GM21390 (cell line): ENCODE results near the gene SAMD11.

Source experiments
- ATAC-seq: cut with Tn5 transposase; IDR thresholded peaks from one replicate; pipeline ENCODE4 v1.9.1; 2021; ENCODE audit not compliant: unreplicated experiment

Gene SAMD11

DNA sequence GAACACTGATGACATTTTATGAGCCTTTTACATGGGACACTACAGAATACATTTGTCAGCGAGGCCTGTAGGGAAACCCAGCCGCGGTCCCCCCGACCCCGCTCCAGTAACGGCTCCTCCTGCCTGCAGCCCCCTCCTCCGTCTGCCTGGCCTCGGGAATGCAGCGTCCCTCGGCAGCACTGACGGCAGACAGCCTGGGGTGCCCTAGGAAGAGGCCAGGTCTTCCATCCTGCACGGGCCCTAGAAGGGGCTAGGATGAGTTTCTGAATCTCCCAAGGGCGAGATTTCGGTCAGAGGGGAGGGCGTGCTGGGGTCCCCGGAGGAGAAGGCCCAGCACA is 8.4 kb downstream of the SAMD11 start:
- no peak for ATAC-seq

- ATAC-seq = no peak
Measured at GRCh38 chr1:932776-933602, 9.3 kb downstream of the SAMD11 start.

DNA sequence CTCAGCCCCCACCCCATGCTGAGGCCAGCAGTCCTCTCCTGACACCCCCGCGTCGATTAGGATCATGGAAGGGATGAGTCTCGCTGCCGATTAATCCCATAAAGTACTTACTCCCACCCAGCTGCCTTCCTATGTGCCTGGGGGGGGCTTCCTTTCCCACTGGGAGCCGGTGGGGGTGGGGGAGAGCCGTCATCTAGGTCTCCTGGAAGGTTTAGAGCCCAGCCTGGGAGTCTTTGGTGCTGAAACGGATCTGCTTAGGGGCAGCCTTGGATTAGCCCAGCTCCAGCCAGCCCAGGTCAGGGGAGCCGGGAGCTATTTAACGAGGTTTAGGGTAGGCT is 9.8 kb downstream of the SAMD11 start:
- no peak for ATAC-seq

GRCh38 chr1:934991-935750 is 11.4 kb downstream of the SAMD11 start:
- ATAC-seq = no peak

DNA sequence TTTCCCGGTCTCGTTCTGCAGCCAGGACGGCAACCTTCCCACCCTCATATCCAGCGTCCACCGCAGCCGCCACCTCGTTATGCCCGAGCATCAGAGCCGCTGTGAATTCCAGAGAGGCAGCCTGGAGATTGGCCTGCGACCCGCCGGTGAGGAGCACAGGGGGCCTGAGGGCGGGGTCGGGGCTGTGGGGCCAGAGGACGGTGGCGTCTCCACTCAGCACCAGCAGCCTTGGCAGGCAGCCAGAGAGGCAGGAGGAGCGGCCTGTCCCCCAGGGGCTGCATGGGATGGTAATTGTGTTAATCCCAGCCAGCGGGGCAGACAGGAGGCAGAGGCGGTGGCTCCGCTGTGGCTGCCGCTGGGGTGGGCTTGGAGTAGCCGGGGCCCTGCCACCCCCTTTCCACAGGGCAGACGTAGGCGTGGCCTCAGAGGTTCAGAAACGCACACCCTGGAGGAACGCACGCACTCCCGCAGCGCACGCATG is 12.1 kb downstream of the SAMD11 start:
- no peak for ATAC-seq

GRCh38 chr1:936348-937264 is 12.9 kb downstream of the SAMD11 start:
- no peak for ATAC-seq

DNA sequence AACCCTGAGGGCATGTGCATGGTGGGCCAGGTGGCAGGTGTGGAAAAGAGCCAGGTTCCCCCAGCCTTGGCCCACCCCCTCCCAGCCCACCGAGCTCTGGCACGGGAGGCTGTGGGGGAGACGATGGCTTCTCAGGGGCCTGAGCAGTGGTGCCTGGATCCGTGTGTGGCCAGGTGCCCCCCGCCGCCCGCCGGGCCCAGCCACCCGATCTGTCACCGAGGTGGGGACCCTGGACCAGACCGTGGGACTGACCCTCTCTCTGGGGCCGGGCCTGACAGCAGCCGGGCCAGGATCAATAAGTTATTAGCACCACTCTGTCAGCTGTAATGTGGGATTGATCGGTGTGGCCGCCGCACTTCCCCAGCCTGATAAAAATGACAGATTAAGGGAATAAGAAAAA is 13.8 kb downstream of the SAMD11 start:
- no peak for ATAC-seq

- ATAC-seq = no peak
Measured at GRCh38 chr1:938088-938683, 14.5 kb downstream of the SAMD11 start.

DNA sequence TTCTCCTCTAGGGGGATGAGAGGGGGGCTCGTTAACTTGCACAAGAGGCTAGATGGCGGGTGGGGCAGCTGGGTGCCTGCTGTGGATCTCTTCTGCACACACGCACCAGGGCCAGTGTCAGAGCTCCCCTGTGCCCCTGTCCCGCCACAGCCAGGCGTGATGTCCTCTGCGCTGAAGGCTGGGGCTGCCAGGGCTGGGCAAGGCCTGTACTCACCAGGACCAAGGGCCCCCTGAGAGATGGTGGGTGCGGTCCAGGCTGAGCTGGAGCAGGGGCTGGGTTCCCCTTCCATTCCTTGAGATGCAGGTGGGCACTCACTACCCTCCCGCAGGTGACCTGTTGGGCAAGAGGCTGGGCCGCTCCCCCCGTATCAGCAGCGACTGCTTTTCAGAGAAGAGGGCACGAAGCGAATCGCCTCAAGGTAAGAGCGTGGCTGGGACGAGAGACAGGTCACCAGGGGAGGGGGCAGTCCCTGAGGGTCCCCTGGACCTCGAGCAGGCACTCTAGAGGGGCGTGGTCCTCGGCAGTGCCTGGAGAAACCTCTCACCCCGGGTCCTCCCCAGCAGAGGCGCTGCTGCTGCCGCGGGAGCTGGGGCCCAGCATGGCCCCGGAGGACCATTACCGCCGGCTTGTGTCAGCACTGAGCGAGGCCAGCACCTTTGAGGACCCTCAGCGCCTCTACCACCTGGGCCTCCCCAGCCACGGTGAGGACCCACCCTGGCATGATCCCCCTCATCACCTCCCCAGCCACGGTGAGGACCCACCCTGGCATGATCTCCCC is 15.2 kb downstream of the SAMD11 start:
- no peak for ATAC-seq

- no peak for ATAC-seq
Measured at GRCh38 chr1:939511-940106, 15.9 kb downstream of the SAMD11 start.

GRCh38 chr1:940107-941014 is 16.6 kb downstream of the SAMD11 start:
- ATAC-seq = no peak

- ATAC-seq = no peak
Measured at GRCh38 chr1:941015-941587, 17.4 kb downstream of the SAMD11 start.

GRCh38 chr1:941588-942383 is 18.1 kb downstream of the SAMD11 start:
- ATAC-seq = no peak

GRCh38 chr1:942411-942821 is 18.7 kb downstream of the SAMD11 start:
- no peak for ATAC-seq

- ATAC-seq = no peak
Measured at GRCh38 chr1:942864-943533, 19.3 kb downstream of the SAMD11 start.

GRCh38 chr1:943545-944340 is 20.0 kb downstream of the SAMD11 start:
- no peak for ATAC-seq
